ENCODE results near the gene GRK5. TPM values are rescaled to one million over a fixed set of nuclear protein-coding genes. Genes with fewer than 3 reads are reported as not detected.

GRK5 gene
- total and polyA plus RNA-seq, 4 donors: 18.5 to 43.1 (median 40.3) TPM

- no peak for DNase-seq
- no peak for TF ChIP-seq CTCF (IDR thresholded peaks at IDR 0.05; ENCODE audit: control extremely low read depth, extremely low read depth)
- Histone ChIP-seq H3K27me3 (ENCODE audit: control insufficient read depth in 3 of 3, insufficient read depth in 3 of 3, low read length in 2 of 3) (peaks cover 0 to 14% (median 0%) of the 10 kb centered on the region in 3 donors), H3K36me3 (ENCODE audit: control insufficient read depth in 4 of 4, insufficient read depth in 4 of 4, low read length in 4 of 4) (peaks cover 0 to 2% (median 0%) of the 10 kb centered on the region in 4 donors), H3K4me3 (no peak overlapping the region), H3K9me3 (ENCODE audit: control insufficient read depth in 4 of 4, insufficient read depth in 3 of 4, low read length in 3 of 4) (no peaks in the 10 kb centered on the region), H3K9ac (ENCODE audit: insufficient read depth in 1 of 2, low read length in 2 of 2) (no peak overlapping the region), H3K27ac (ENCODE audit: low read depth in 1 of 2, low read length in 1 of 2) (no peak overlapping the region), H3K4me1 (ENCODE audit: control insufficient read depth in 5 of 5, insufficient read depth in 5 of 5, low read length in 5 of 5) (peaks cover 0 to 15% (median 2%) of the 10 kb centered on the region in 5 donors)
- WGBS, 2 donors: 77 to 84% methylated on average over 11 of the region's 11 CpGs
- ATAC-seq (ENCODE audit: insufficient read depth, low FRiP score): no peak
Observed at GRCh38 chr10:119498889-119499676, 291.7 kb downstream of the GRK5 start.

GRCh38 chr10:119499677-119500002 lies 292.3 kb downstream of the GRK5 start:
- Histone ChIP-seq H3K27ac (ENCODE audit: low read depth in 1 of 2, low read length in 1 of 2) (no peak overlapping the region), H3K9me3 (ENCODE audit: control insufficient read depth in 4 of 4, insufficient read depth in 3 of 4, low read length in 3 of 4) (no peaks in the 10 kb centered on the region), H3K27me3 (ENCODE audit: control insufficient read depth in 3 of 3, insufficient read depth in 3 of 3, low read length in 2 of 3) (peaks cover 0 to 14% (median 0%) of the 10 kb centered on the region in 3 donors), H3K4me3 (no peak overlapping the region), H3K36me3 (ENCODE audit: control insufficient read depth in 4 of 4, insufficient read depth in 4 of 4, low read length in 4 of 4) (peaks cover 0 to 2% (median 0%) of the 10 kb centered on the region in 4 donors), H3K4me1 (ENCODE audit: control insufficient read depth in 5 of 5, insufficient read depth in 5 of 5, low read length in 5 of 5) (peaks cover 0 to 12% (median 0%) of the 10 kb centered on the region in 5 donors), H3K9ac (ENCODE audit: insufficient read depth in 1 of 2, low read length in 2 of 2) (no peak overlapping the region)
- 71 to 81% methylated on average over 5 of the region's 5 CpGs for WGBS, 2 donors
- no peak for ATAC-seq (ENCODE audit: insufficient read depth, low FRiP score)
- DNase-seq: no peak
- TF ChIP-seq CTCF (IDR thresholded peaks at IDR 0.05; ENCODE audit: control extremely low read depth, extremely low read depth): no peak

- no peak for TF ChIP-seq CTCF (IDR thresholded peaks at IDR 0.05; ENCODE audit: control extremely low read depth, extremely low read depth)
- Histone ChIP-seq H3K4me1 (ENCODE audit: control insufficient read depth in 5 of 5, insufficient read depth in 5 of 5, low read length in 5 of 5) (peaks cover 0 to 12% (median 3%) of the 10 kb centered on the region in 5 donors), H3K9ac (ENCODE audit: insufficient read depth in 1 of 2, low read length in 2 of 2) (no peak overlapping the region), H3K36me3 (ENCODE audit: control insufficient read depth in 4 of 4, insufficient read depth in 4 of 4, low read length in 4 of 4) (peaks cover 0 to 2% (median 0%) of the 10 kb centered on the region in 4 donors), H3K9me3 (ENCODE audit: control insufficient read depth in 4 of 4, insufficient read depth in 3 of 4, low read length in 3 of 4) (no peaks in the 10 kb centered on the region), H3K27ac (ENCODE audit: low read depth in 1 of 2, low read length in 1 of 2) (no peak overlapping the region), H3K27me3 (ENCODE audit: control insufficient read depth in 3 of 3, insufficient read depth in 3 of 3, low read length in 2 of 3) (peaks cover 0 to 14% (median 0%) of the 10 kb centered on the region in 3 donors), H3K4me3 (no peak overlapping the region)
- DNase-seq: no peak
- WGBS, 2 donors: 68 to 80% methylated on average over 8 of the region's 8 CpGs
- ATAC-seq (ENCODE audit: insufficient read depth, low FRiP score): no peak
Observed at GRCh38 chr10:119500123-119500795, 292.9 kb downstream of the GRK5 start.

All from lung (tissue), 12 donors.